GM12878 (cell line): ENCODE results near the gene PRM2. TPM values are rescaled to one million over a fixed set of nuclear protein-coding genes. Genes with fewer than 3 reads are reported as not detected.

Experiments
- ATAC-seq: fragments of 200-7000 bp; cut with Tn5 transposase; 3 replicates; pipeline ENCODE4 v1.9.1; 2020; ENCODE audit warnings: mild to moderate bottlenecking, moderate library complexity
- BruUV-seq: library from RNA; stranded (reverse); fragments of 400-500 nt; replicated peaks from 2 replicates; lab custom pipeline; 2021; lab: Mats Ljungman, UMichigan
- CTCF ChIA-PET: fragments of 300-600 bp; sonication (Branson Sonifier 250); formaldehyde crosslinking; extraction: SDS; loops from one replicate; lab custom pipeline; 2021; ENCODE audit warnings: inconsistent platforms; lab: Yijun Ruan, JAX
- POLR2A ChIA-PET: fragments of 350-600 bp; formaldehyde crosslinking; extraction: SDS; loops from one replicate; lab custom pipeline; 2021; ENCODE audit warnings: inconsistent platforms; lab: Charles Lee
- RAD21 ChIA-PET: fragments of 300-600 bp; sonication (Branson Sonifier 250); formaldehyde crosslinking; loops from one replicate; lab custom pipeline; 2023; ENCODE audit warnings: antibody characterized with exemption; ENCODE audit not compliant: unreplicated experiment; lab: Charles Lee
- SMC1A ChIA-PET: fragments of 300-600 bp; sonication (Branson Sonifier 250); formaldehyde crosslinking; loops from one replicate; lab custom pipeline; 2023; ENCODE audit not compliant: unreplicated experiment, uncharacterized antibody; lab: Charles Lee
- DNase-seq: peaks from one replicate; pipeline ENCODE4 v3.0.0-alpha.2; 2011; ENCODE audit warnings: low read depth, low spot score
- FAIRE-seq: peaks from 3 replicates; lab custom pipeline; 2011; peaks lifted over from hg19 to GRCh38; lab: Jason Lieb, UNC
- H2AFZ ChIP-seq: 2 replicates; pipeline ENCODE4 v1.6.0; 2011; ENCODE audit warnings: low read depth, low read length, control low read depth; ENCODE audit not compliant: control insufficient read depth
- H3K27ac ChIP-seq: 2 replicates; pipeline ENCODE4 v1.5.1; 2011; ENCODE audit warnings: control low read depth; ENCODE audit not compliant: control insufficient read depth, insufficient read depth
- H3K27me3 ChIP-seq, 2 experiments: replicated peaks in 1 of 2; 2 replicates each; pipeline versions ENCODE4 v1.6.0 to v1.6.1; 2011; ENCODE audit warnings: low read length in 1 of 2; ENCODE audit not compliant: control insufficient read depth in 2 of 2, insufficient read depth in 2 of 2
- H3K36me3 ChIP-seq, 2 experiments: 2 replicates each; pipeline ENCODE4 v1.5.1; 2011; ENCODE audit warnings: low read length in 1 of 2; ENCODE audit not compliant: control insufficient read depth in 2 of 2, insufficient read depth in 2 of 2
- H3K4me1 ChIP-seq: 2 replicates; pipeline ENCODE4 v1.6.1; 2011; ENCODE audit warnings: mild to moderate bottlenecking, low read length, moderate library complexity, mixed read lengths; ENCODE audit not compliant: control insufficient read depth, insufficient read depth
- H3K4me2 ChIP-seq: 2 replicates; pipeline ENCODE4 v1.6.0; 2011; ENCODE audit warnings: control low read depth; ENCODE audit not compliant: control insufficient read depth, insufficient read depth
- H3K4me3 ChIP-seq: fragments of 200-600 bp; sonication (generic); 2 replicates; pipeline ENCODE4 v1.5.1; 2016
- H3K79me2 ChIP-seq: 2 replicates; pipeline ENCODE4 v1.6.0; 2011; ENCODE audit warnings: low read length; ENCODE audit not compliant: control insufficient read depth, insufficient read depth
- H3K9ac ChIP-seq: 2 replicates; pipeline ENCODE4 v1.8.0; 2011; ENCODE audit warnings: low read length, control low read depth, mixed read lengths; ENCODE audit not compliant: control insufficient read depth, insufficient read depth
- H3K9me3 ChIP-seq: replicated peaks from 3 replicates; pipeline ENCODE4 v1.5.1; 2011; ENCODE audit warnings: mild to moderate bottlenecking, low read length; ENCODE audit not compliant: control insufficient read depth, insufficient read depth
- H4K20me1 ChIP-seq: 2 replicates; pipeline ENCODE4 v1.6.0; 2011; ENCODE audit not compliant: control insufficient read depth, insufficient read depth
- CREM ChIP-seq: IDR thresholded peaks from 2 replicates; pipeline ENCODE4 v1.6.1; 2014; ENCODE audit warnings: antibody characterized with exemption, low read depth
- ETV6 ChIP-seq, 2 experiments: fragments of 450-650 bp in 1 of 2; IDR thresholded peaks in 1 of 2; conservative IDR thresholded peaks in 1 of 2; 2 replicates each; pipeline ENCODE4 v1.6.1; 2014; ENCODE audit warnings: antibody characterized with exemption in 1 of 2, borderline replicate concordance in 1 of 2, low read depth in 1 of 2, mild to moderate bottlenecking in 1 of 2, moderate library complexity in 1 of 2
- HDAC2 ChIP-seq: fragments of 200-600 bp; sonication (generic); IDR thresholded peaks from 2 replicates; pipeline ENCODE4 v1.6.1; 2017
- JUNB ChIP-seq: IDR thresholded peaks from 2 replicates; pipeline ENCODE4 v1.6.1; 2016; ENCODE audit warnings: antibody characterized with exemption, mild to moderate bottlenecking
- MEF2B ChIP-seq: fragments of 450-650 bp; IDR thresholded peaks from 2 replicates; pipeline ENCODE4 v1.6.1; 2018; ENCODE audit warnings: mild to moderate bottlenecking, moderate library complexity; ENCODE audit not compliant: partially characterized antibody, poor library complexity, severe bottlenecking
- SRF ChIP-seq, 2 experiments: IDR thresholded peaks; 2 replicates each; pipeline ENCODE4 v1.6.1; 2011; ENCODE audit warnings: low read depth in 2 of 2, low read length in 2 of 2, mild to moderate bottlenecking in 1 of 2, moderate library complexity in 1 of 2
- TAF1 ChIP-seq: IDR thresholded peaks from 2 replicates; pipeline ENCODE4 v1.6.1; 2011; ENCODE audit warnings: mild to moderate bottlenecking, low read depth, low read length, borderline replicate concordance
- TCF7 ChIP-seq: IDR thresholded peaks from 2 replicates; pipeline ENCODE4 v1.6.1; 2014; ENCODE audit warnings: antibody characterized with exemption, borderline replicate concordance
- ZNF384 ChIP-seq: IDR thresholded peaks from 2 replicates; pipeline ENCODE4 v1.6.1; 2012; ENCODE audit warnings: low read depth, mild to moderate bottlenecking, low read length, improper control_type of control experiment, borderline replicate concordance
- WGBS: methylation state at CpG from one replicate; pipeline ENCODE4 v1.1.6; 2016; ENCODE audit warnings: low lambda C conversion rate; ENCODE audit not compliant: insufficient replicate concordance, insufficient coverage; ENCODE audit errors: missing lambda C conversion rate; 5-methylcytosine and 5-hydroxymethylcytosine counted together
- in situ Hi-C: fragments of 300-500 bp; cut with MboI; formaldehyde crosslinking; loops from 9 replicates; pipeline ENCODE4 v1.14.3; 2018; ENCODE audit warnings: mixed read lengths
- intact Hi-C: fragments of 100-400 bp; cut with micrococcal nuclease; formaldehyde crosslinking; loops from one replicate; pipeline ENCODE4 v1.14.2; 2022; ENCODE audit not compliant: unreplicated experiment
- polyA plus RNA-seq, 11 experiments: library from polyadenylated mRNA; depleted of rRNA in 4 of 11; unstranded in 6 of 11; stranded (reverse) in 5 of 11; fragments of >200 nt; fragmentation: Nextera tagmentation in 4 of 11; fragmentation: Illumina TruSeq in 1 of 11; extraction: Ambion mirVana in 4 of 11; extraction: Trizol in 1 of 11; gene quantifications; 1 replicate in 1 of 11; 2 replicates in 10 of 11; pipeline versions ENCODE4 v1.2.1 to v1.2.3, GENCODE V29; 2011 to 2016; ENCODE audit warnings: inconsistent platforms in 2 of 11, missing spikeins in 2 of 11, low read depth in 1 of 11
- total RNA-seq, 4 experiments: library from RNA; depleted of rRNA in 3 of 4; stranded (reverse); fragments of >200 nt in 3 of 4; fragmentation: Illumina TruSeq in 1 of 4; extraction: Trizol in 1 of 4; gene quantifications; 2 replicates each; pipeline versions ENCODE4 v1.2.1 to v1.2.3, GENCODE V29; 2013 to 2021
- TF ChIP-seq, protein P1 (sequence below): IDR thresholded peaks from 2 replicates; pipeline ENCODE4 v1.6.1; 2011; ENCODE audit warnings: borderline replicate concordance, low read depth, mild to moderate bottlenecking, moderate library complexity, low read length; ENCODE audit not compliant: insufficient read depth, poor library complexity, severe bottlenecking
- TF ChIP-seq, protein P2 (sequence below): fragments of 450-650 bp; IDR thresholded peaks from 2 replicates; pipeline ENCODE4 v1.6.1; 2018; ENCODE audit warnings: borderline replicate concordance, mild to moderate bottlenecking; ENCODE audit not compliant: partially characterized antibody
- TF ChIP-seq, protein P3 (sequence below): IDR thresholded peaks from 2 replicates; pipeline ENCODE4 v1.6.1; 2012; ENCODE audit warnings: mild to moderate bottlenecking, low read depth, low read length

Gene PRM2
- total and polyA plus RNA-seq, 10 of the 15 experiments (the other 5 are each of a cell fraction or from before 2014, with no cell fraction given): not detected

DNA sequence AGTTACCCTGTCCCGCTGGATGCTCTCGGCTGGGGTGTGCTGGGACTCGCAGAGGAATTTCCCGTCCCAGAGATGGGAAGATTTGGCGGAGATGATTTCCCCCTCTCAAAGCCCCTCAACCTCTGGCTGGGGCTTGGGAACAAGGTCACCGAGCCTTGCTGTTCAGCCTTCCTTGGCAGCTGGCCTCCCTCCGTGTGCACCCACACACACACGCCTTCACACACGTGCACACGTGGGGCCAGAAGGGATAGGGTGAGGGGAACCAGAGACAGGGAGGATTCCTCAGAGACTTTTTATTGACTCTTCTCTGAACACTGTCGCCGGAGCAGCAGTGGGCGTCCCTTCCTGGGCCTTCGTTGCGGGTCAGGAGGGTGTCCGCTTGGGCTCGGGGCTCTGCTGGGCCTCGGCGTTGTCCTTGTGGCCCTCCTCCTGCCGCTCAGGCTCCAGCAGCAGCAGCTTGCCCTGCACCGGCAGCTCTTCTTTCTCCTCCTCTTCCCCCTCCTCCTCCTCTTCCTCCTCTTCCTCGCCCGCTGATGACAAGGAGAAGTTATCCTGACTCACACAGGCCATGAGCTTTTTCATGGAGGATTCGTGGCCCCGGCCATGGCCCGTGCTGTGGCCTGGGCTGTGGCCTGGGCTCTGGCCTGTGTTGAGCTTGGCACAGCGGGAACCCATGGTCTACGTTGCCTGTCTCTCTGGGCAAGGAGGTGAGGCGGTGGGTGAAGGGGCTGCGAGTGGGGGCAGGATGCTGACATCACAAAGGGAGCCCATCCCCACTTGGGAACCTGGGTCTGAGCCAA lies 3.2 kb downstream of the PRM2 start, which contains the start of gene PRM3 (continued):
- no peak for TF ChIP-seq SRF (IDR thresholded peaks at IDR 0.05; ENCODE audit: low read depth in 2 of 2, low read length in 2 of 2)
- TF ChIP-seq JUNB: no peak
- no peak for TF ChIP-seq ZNF384
- TF ChIP-seq MEF2B: no peak
- TF ChIP-seq TCF7: no peak
- TF ChIP-seq ETV6 (conservative IDR thresholded peaks at IDR 0.05 in 1 of 2, IDR thresholded peaks at IDR 0.05 in 1 of 2; ENCODE audit: borderline replicate concordance in 1 of 2, low read depth in 1 of 2): no peak
- TF ChIP-seq, all 136 proteins: peak for 0

DNA sequence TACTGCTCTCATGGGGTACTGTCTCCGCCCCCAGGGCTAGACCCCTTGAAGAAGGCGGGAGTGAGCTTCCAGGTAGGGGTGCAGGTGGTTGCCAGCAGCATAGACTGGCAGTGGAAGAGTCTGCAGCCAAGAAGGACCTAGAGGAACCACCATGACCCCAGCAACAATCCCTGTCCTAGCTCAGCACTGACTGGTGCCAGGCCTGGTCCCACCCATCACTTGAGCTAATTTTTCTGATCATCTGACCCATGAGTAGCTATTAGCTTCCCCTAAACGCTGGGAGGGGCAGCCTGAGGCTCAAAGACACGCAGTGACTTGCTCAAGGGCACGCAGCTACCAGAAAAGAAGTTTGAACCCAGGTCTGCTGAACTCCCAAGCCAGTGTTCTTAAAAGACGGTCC lies 3.8 kb downstream of the PRM2 start:
- H3K36me3 ChIP-seq: no peaks in the 10 kb centered on the region
- ATAC-seq: no peak
- H3K4me1 ChIP-seq: no peaks in the 10 kb centered on the region
- no peak overlapping the region for H3K4me3 ChIP-seq
- H3K27ac ChIP-seq: no peak overlapping the region
- H3K4me2 ChIP-seq: no peak overlapping the region
- ChIA-PET CTCF (interaction anchor here (1.4 kb wide), 1 partner anchor 11 kb away, joined by 3 read pairs; no protein-coding TSS in a partner anchor), POLR2A (interaction anchor here (1.1 kb wide), 1 partner anchor 13 kb away, joined by 3 read pairs; no protein-coding TSS in a partner anchor), RAD21 (no interaction called here), SMC1A (interaction anchor here (1.7 to 4.8 kb wide), 2 partner anchors 14 to 25 kb away, joined by 3 to 13 read pairs; no protein-coding TSS in a partner anchor)
- in situ Hi-C loops (no loop called here), intact Hi-C loops (no loop called here)
- H3K9ac ChIP-seq: no peak overlapping the region
- no peaks in the 10 kb centered on the region for H4K20me1 ChIP-seq
- FAIRE-seq: no peak
- BruUV-seq: no TSS peak
- no peaks in the 10 kb centered on the region for H3K27me3 ChIP-seq
- H3K79me2 ChIP-seq: no peaks in the 10 kb centered on the region
- H2AFZ ChIP-seq: no peak overlapping the region
- no peaks in the 10 kb centered on the region for H3K9me3 ChIP-seq
- no peak for DNase-seq
- 50% methylated on average over 6 of the region's 6 CpGs for WGBS
- TF ChIP-seq, protein P1, sequence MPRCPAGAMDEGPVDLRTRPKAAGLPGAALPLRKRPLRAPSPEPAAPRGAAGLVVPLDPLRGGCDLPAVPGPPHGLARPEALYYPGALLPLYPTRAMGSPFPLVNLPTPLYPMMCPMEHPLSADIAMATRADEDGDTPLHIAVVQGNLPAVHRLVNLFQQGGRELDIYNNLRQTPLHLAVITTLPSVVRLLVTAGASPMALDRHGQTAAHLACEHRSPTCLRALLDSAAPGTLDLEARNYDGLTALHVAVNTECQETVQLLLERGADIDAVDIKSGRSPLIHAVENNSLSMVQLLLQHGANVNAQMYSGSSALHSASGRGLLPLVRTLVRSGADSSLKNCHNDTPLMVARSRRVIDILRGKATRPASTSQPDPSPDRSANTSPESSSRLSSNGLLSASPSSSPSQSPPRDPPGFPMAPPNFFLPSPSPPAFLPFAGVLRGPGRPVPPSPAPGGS: no peak
- TF ChIP-seq HDAC2 (no peak), CREM (no peak), ETV6 (conservative IDR thresholded peaks at IDR 0.05 in 1 of 2, IDR thresholded peaks at IDR 0.05 in 1 of 2; ENCODE audit: borderline replicate concordance in 1 of 2, low read depth in 1 of 2) (no peak), TAF1 (no peak)
- TF ChIP-seq, protein P2, sequence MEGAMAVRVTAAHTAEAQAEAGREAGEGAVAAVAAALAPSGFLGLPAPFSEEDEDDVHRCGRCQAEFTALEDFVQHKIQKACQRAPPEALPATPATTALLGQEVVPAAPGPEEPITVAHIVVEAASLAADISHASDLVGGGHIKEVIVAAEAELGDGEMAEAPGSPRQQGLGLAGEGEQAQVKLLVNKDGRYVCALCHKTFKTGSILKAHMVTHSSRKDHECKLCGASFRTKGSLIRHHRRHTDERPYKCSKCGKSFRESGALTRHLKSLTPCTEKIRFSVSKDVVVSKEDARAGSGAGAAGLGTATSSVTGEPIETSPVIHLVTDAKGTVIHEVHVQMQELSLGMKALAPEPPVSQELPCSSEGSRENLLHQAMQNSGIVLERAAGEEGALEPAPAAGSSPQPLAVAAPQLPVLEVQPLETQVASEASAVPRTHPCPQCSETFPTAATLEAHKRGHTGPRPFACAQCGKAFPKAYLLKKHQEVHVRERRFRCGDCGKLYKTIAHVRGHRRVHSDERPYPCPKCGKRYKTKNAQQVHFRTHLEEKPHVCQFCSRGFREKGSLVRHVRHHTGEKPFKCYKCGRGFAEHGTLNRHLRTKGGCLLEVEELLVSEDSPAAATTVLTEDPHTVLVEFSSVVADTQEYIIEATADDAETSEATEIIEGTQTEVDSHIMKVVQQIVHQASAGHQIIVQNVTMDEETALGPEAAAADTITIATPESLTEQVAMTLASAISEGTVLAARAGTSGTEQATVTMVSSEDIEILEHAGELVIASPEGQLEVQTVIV: no peak
- TF ChIP-seq, protein P3, sequence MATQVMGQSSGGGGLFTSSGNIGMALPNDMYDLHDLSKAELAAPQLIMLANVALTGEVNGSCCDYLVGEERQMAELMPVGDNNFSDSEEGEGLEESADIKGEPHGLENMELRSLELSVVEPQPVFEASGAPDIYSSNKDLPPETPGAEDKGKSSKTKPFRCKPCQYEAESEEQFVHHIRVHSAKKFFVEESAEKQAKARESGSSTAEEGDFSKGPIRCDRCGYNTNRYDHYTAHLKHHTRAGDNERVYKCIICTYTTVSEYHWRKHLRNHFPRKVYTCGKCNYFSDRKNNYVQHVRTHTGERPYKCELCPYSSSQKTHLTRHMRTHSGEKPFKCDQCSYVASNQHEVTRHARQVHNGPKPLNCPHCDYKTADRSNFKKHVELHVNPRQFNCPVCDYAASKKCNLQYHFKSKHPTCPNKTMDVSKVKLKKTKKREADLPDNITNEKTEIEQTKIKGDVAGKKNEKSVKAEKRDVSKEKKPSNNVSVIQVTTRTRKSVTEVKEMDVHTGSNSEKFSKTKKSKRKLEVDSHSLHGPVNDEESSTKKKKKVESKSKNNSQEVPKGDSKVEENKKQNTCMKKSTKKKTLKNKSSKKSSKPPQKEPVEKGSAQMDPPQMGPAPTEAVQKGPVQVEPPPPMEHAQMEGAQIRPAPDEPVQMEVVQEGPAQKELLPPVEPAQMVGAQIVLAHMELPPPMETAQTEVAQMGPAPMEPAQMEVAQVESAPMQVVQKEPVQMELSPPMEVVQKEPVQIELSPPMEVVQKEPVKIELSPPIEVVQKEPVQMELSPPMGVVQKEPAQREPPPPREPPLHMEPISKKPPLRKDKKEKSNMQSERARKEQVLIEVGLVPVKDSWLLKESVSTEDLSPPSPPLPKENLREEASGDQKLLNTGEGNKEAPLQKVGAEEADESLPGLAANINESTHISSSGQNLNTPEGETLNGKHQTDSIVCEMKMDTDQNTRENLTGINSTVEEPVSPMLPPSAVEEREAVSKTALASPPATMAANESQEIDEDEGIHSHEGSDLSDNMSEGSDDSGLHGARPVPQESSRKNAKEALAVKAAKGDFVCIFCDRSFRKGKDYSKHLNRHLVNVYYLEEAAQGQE: no peak
